ENCODE results near the gene SLC24A4.
"Not testable (repeated sequence)": the region's sequence is repeated elsewhere in the genome, so short reads cannot be mapped to it uniquely, and the experiment has no call there.

The SLC24A4 gene

GRCh38 chr14:92534932-92535643 lies 212.1 kb downstream of the SLC24A4 start:
- no peak for ATAC-seq (ENCODE audit: low read depth)
- Mint-ChIP-seq H3K4me1 (peaks cover 34% of the 10 kb centered on the region), H3K27me3 (no peaks in the 10 kb centered on the region)

GRCh38 chr14:92536231-92536630 lies 213.3 kb downstream of the SLC24A4 start:
- H3K9me3 Mint-ChIP-seq; H3K27me3 Mint-ChIP-seq; H3K27ac Mint-ChIP-seq; H3K4me3 Mint-ChIP-seq; ATAC-seq (ENCODE audit: low read depth); H3K36me3 Mint-ChIP-seq; DNase-seq (ENCODE audit: low spot score in 2 of 2): not testable (repeated sequence)
- H3K4me1 Mint-ChIP-seq: peaks cover 31% of the 10 kb centered on the region

More at GRCh38 chr14:92534932-92535643, 212.1 kb downstream of the SLC24A4 start:
- Mint-ChIP-seq H3K9me3 (no peaks in the 10 kb centered on the region), H3K4me3 (peak overlapping the region; percentile 49), H3K36me3 (no peaks in the 10 kb centered on the region), H3K27ac (no peak overlapping the region)
- no peak for DNase-seq (ENCODE audit: low spot score in 2 of 2)

- Mint-ChIP-seq H3K27ac (no peak overlapping the region), H3K27me3 (no peaks in the 10 kb centered on the region), H3K36me3 (no peaks in the 10 kb centered on the region), H3K9me3 (no peaks in the 10 kb centered on the region), H3K4me3 (no peak overlapping the region), H3K4me1 (peaks cover 24% of the 10 kb centered on the region)
- peak; percentile 92 for ATAC-seq (ENCODE audit: low read depth)
- no peak for DNase-seq (ENCODE audit: low spot score in 2 of 2)
Measured at GRCh38 chr14:92538412-92538985, 215.5 kb downstream of the SLC24A4 start.

GRCh38 chr14:92539419-92539818 lies 216.5 kb downstream of the SLC24A4 start:
- H3K27ac Mint-ChIP-seq: no peak overlapping the region
- no peaks in the 10 kb centered on the region for H3K36me3 Mint-ChIP-seq
- H3K4me3 Mint-ChIP-seq: no peak overlapping the region
- peaks cover 24% of the 10 kb centered on the region for H3K4me1 Mint-ChIP-seq
- DNase-seq (ENCODE audit: low spot score in 2 of 2): no peak
- ATAC-seq (ENCODE audit: low read depth): no peak
- H3K9me3 Mint-ChIP-seq: no peaks in the 10 kb centered on the region
- H3K27me3 Mint-ChIP-seq: no peaks in the 10 kb centered on the region

GRCh38 chr14:92539875-92540274 lies 216.9 kb downstream of the SLC24A4 start:
- ATAC-seq (ENCODE audit: low read depth) (no peak), DNase-seq (ENCODE audit: low spot score in 2 of 2) (no peak)
- H3K27me3 Mint-ChIP-seq: no peaks in the 10 kb centered on the region
- H3K27ac Mint-ChIP-seq: no peak overlapping the region
- no peaks in the 10 kb centered on the region for H3K36me3 Mint-ChIP-seq
- H3K4me3 Mint-ChIP-seq: no peak overlapping the region
- no peaks in the 10 kb centered on the region for H3K9me3 Mint-ChIP-seq
- H3K4me1 Mint-ChIP-seq: peaks cover 23% of the 10 kb centered on the region

GRCh38 chr14:92540472-92541048 lies 217.6 kb downstream of the SLC24A4 start:
- Mint-ChIP-seq H3K36me3 (no peaks in the 10 kb centered on the region), H3K4me1 (peaks cover 18% of the 10 kb centered on the region), H3K9me3 (no peaks in the 10 kb centered on the region), H3K27ac (no peak overlapping the region), H3K27me3 (no peaks in the 10 kb centered on the region), H3K4me3 (no peak overlapping the region)
- DNase-seq (ENCODE audit: low spot score in 2 of 2) (no peak), ATAC-seq (ENCODE audit: low read depth) (no peak)

GRCh38 chr14:92542766-92543554 lies 220.0 kb downstream of the SLC24A4 start:
- peaks cover 13% of the 10 kb centered on the region for H3K4me1 Mint-ChIP-seq
- ATAC-seq (ENCODE audit: low read depth) (no peak), DNase-seq (ENCODE audit: low spot score in 2 of 2) (no peak)
- H3K36me3 Mint-ChIP-seq: no peaks in the 10 kb centered on the region
- H3K4me3 Mint-ChIP-seq: no peak overlapping the region
- no peaks in the 10 kb centered on the region for H3K27me3 Mint-ChIP-seq
- H3K9me3 Mint-ChIP-seq: no peaks in the 10 kb centered on the region
- no peak overlapping the region for H3K27ac Mint-ChIP-seq

- Mint-ChIP-seq H3K27me3 (no peaks in the 10 kb centered on the region), H3K36me3 (no peaks in the 10 kb centered on the region), H3K9me3 (no peaks in the 10 kb centered on the region), H3K4me1 (peaks cover 6% of the 10 kb centered on the region), H3K4me3 (no peak overlapping the region), H3K27ac (no peak overlapping the region)
- ATAC-seq (ENCODE audit: low read depth): no peak
- no peak for DNase-seq (ENCODE audit: low spot score in 2 of 2)
Measured at GRCh38 chr14:92544051-92544720, 221.2 kb downstream of the SLC24A4 start.

- H3K9me3 Mint-ChIP-seq: no peaks in the 10 kb centered on the region
- no peak for DNase-seq (ENCODE audit: low spot score in 2 of 2)
- H3K27ac Mint-ChIP-seq: no peak overlapping the region
- H3K4me1 Mint-ChIP-seq: peaks cover 7% of the 10 kb centered on the region
- peaks cover 2% of the 10 kb centered on the region for H3K36me3 Mint-ChIP-seq
- ATAC-seq (ENCODE audit: low read depth): no peak
- peaks cover 2% of the 10 kb centered on the region for H3K27me3 Mint-ChIP-seq
- no peak overlapping the region for H3K4me3 Mint-ChIP-seq
Measured at GRCh38 chr14:92546347-92547053, 223.5 kb downstream of the SLC24A4 start.

- H3K4me1 Mint-ChIP-seq: peaks cover 20% of the 10 kb centered on the region
- H3K27ac Mint-ChIP-seq: no peak overlapping the region
- H3K9me3 Mint-ChIP-seq: no peaks in the 10 kb centered on the region
- DNase-seq (ENCODE audit: low spot score in 2 of 2) (no peak), ATAC-seq (ENCODE audit: low read depth) (no peak)
- H3K27me3 Mint-ChIP-seq: peaks cover 9% of the 10 kb centered on the region
- no peak overlapping the region for H3K4me3 Mint-ChIP-seq
- H3K36me3 Mint-ChIP-seq: peaks cover 2% of the 10 kb centered on the region
Measured at GRCh38 chr14:92549105-92549858, 226.3 kb downstream of the SLC24A4 start.

- Mint-ChIP-seq H3K36me3 (peaks cover 2% of the 10 kb centered on the region), H3K4me3 (no peak overlapping the region), H3K4me1 (peaks cover 20% of the 10 kb centered on the region), H3K27ac (no peak overlapping the region), H3K9me3 (no peaks in the 10 kb centered on the region), H3K27me3 (peaks cover 9% of the 10 kb centered on the region)
- ATAC-seq (ENCODE audit: low read depth) (no peak), DNase-seq (ENCODE audit: low spot score in 2 of 2) (no peak)
Measured at GRCh38 chr14:92549859-92550230, 226.9 kb downstream of the SLC24A4 start.
